Right ventricle myocardium superior (tissue), 1 donor: Measurements from ENCODE around the gene KLF4. TPM values are rescaled to one million over a fixed set of nuclear protein-coding genes. Genes with fewer than 3 reads are reported as not detected.

Source experiments
- ATAC-seq: fragments of 200-7000 bp; cut with Tn5 transposase; one replicate; pipeline ENCODE4 v1.9.1; 2020; ENCODE audit warnings: mild to moderate bottlenecking; ENCODE audit not compliant: poor library complexity
- DNase-seq: peaks from one replicate; pipeline ENCODE4 v3.0.0-alpha.2; 2020
- intact Hi-C: fragments of 100-400 bp; cut with DNase I; formaldehyde crosslinking; loops from one replicate; pipeline ENCODE4 v1.11.2; 2022
- total RNA-seq: library from RNA; stranded (reverse); fragmentation: NEBNext Ultra II Directional; extraction: Animal tissue kit (Norgen Biotek cat#: 25700); gene quantifications from one replicate; pipeline ENCODE4 v1.2.1, GENCODE V29; 2021
- donor health status: DM: no; HTN: yes; CAD: no; lungs with severe emphysema.

KLF4 gene
- total RNA-seq, 1 donor from 2014 or later, result 32.4 TPM

GRCh38 chr9:107465467-107466451 is 23.8 kb downstream of the KLF4 start:
- peak; percentile 87 for DNase-seq
- ATAC-seq, result peak; percentile 100
- intact Hi-C loops, result loop anchor here (5.0 kb wide), 1 partner anchor 1097 kb away; no protein-coding TSS in a partner anchor

GRCh38 chr9:107464516-107464915 is 25.1 kb downstream of the KLF4 start:
- ATAC-seq (no peak), DNase-seq (no peak)
- intact Hi-C loops, result no loop called here

GRCh38 chr9:107462691-107463090 is 26.9 kb downstream of the KLF4 start:
- no peak for ATAC-seq
- intact Hi-C loops, result no loop called here
- DNase-seq, result no peak

GRCh38 chr9:107460153-107461023 is 29.2 kb downstream of the KLF4 start:
- intact Hi-C loops, result no loop called here
- ATAC-seq (no peak), DNase-seq (no peak)

GRCh38 chr9:107455425-107456135 is 34.0 kb downstream of the KLF4 start:
- intact Hi-C loops, result no loop called here
- ATAC-seq, result no peak

GRCh38 chr9:107453479-107453878 is 36.1 kb downstream of the KLF4 start:
- DNase-seq, result no peak
- intact Hi-C loops, result no loop called here
- no peak for ATAC-seq

More at GRCh38 chr9:107455425-107456135, 34.0 kb downstream of the KLF4 start:
- DNase-seq, result no peak

GRCh38 chr9:107447834-107448233 is 41.7 kb downstream of the KLF4 start:
- DNase-seq, result no peak
- intact Hi-C loops, result no loop called here
- no peak for ATAC-seq

GRCh38 chr9:107447081-107447480 is 42.5 kb downstream of the KLF4 start:
- intact Hi-C loops, result no loop called here
- no peak for DNase-seq
- no peak for ATAC-seq

GRCh38 chr9:107446491-107446890 is 43.1 kb downstream of the KLF4 start:
- no peak for DNase-seq
- intact Hi-C loops, result no loop called here
- ATAC-seq, result no peak

GRCh38 chr9:107443786-107444185 is 45.8 kb downstream of the KLF4 start:
- DNase-seq (no peak), ATAC-seq (no peak)
- intact Hi-C loops, result no loop called here

- no peak for DNase-seq
- ATAC-seq, result no peak
- intact Hi-C loops, result no loop called here
Measured at GRCh38 chr9:107439991-107440456, 49.5 kb downstream of the KLF4 start.

- ATAC-seq, result no peak
- intact Hi-C loops, result no loop called here
- no peak for DNase-seq
Measured at GRCh38 chr9:107438211-107439031, 51.1 kb downstream of the KLF4 start.

GRCh38 chr9:107437716-107438115 is 51.9 kb downstream of the KLF4 start:
- intact Hi-C loops, result no loop called here
- ATAC-seq (no peak), DNase-seq (no peak)

- intact Hi-C loops, result no loop called here
- no peak for DNase-seq
- no peak for ATAC-seq
Measured at GRCh38 chr9:107435415-107435814, 54.2 kb downstream of the KLF4 start.
